Heart left ventricle (tissue), 13 donors: ENCODE data around the gene EP400.

Experiments used
- CTCF ChIP-seq, 12 donors: fragments of 200-600 bp; sonication (generic) in 4 of 12; IDR thresholded peaks; one replicate each; pipeline versions ENCODE4 v1.5.0 to v1.8.0; 2018 to 2022; ENCODE audit warnings: antibody characterized with exemption in 12 of 12, mild to moderate bottlenecking in 5 of 12
- POLR2A ChIP-seq, 2 donors: fragments of 450-650 bp; IDR thresholded peaks; one replicate each; pipeline ENCODE4 v1.6.1; 2017; ENCODE audit warnings: antibody characterized with exemption in 2 of 2, mild to moderate bottlenecking in 2 of 2, moderate library complexity in 2 of 2
- donor health status: ischemic (EF 13 %, LVEDD 7.1; RV severe dilation, severe dysfunction).
- donor health status: DM: no; HTN: yes; CAD: no.
- donor health status: DM: no; HTN: no; CAD: no.
- donor health status: ischemic (EF 25% LVEDD 6.9; RV normal size, moderate dysfunction).
- donor health status: ischemic (EF 25% LVEDD 5.7; RV mildly dilated, moderate dysfunction).
- donor health status: ischemic (EF 35%, LVEDD 5.7; RV mildly dilated, moderate dysfunction).
- donor health status: nonischemic (EF 11% LVEDD 7.7; RV severe dilation, severe dysfunction).
- donor health status: DM: yes; HTN: yes; CAD: no.
- donor health status: PGD.
- donor health status: ischemic (EF 29% LVEDD 5.4; RV normal size, mild dysfunction).
- donor health status: nonischemic (EF 23%, LVEDD 6.1; RV moderate dilation, normal function).

DNA sequence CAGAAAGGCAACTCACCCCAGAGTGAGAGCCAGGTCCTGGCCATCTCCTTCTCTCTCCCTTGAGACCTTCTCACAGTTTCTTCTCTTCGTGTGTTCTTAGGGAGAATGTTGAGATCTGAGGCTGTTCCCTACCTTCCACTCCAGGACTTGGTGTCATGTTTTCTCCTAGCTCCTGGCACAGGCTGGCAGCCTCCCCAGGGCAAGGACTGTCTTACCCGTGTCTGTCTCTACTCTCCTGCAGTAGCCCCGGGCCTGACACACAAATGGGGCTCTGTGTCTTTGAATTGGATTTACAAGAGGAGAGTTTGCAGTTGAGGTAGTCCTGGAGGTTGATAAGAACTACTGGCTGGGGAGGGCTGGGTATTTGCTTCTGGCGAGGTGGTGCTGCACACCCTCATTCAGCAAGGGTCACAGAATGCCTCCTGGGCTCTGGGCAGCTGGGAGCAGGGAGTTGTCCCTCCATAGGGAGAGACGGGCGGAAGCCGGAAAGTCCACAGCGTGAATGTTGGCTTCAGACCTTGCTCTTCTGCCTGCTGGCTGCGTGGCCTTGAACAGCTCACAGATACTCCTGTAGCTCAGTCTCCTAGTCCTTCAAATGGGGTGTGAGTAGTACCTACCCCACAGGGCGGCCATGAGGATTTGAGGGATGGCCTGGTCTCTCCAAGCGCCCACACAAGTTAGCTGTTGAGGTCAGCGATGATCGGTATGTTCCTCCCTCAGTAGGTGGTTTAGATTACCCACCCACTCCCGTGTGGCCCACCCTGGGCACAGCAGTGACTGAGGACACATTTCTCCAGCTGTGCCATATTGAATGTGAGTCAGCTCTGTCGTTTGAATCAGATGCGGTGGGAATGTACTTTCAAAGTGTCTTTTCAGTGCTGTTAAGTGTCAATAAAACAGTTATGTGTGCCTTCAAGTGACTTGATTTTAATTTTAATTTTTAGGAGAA is 10.2 kb downstream of the EP400 start:
- no peak for TF ChIP-seq CTCF (IDR thresholded peaks at IDR 0.05)
- no peak for TF ChIP-seq POLR2A (IDR thresholded peaks at IDR 0.05)
